T47D (cell line): Measurements from ENCODE around the gene GGN.

ENCODE experiments used
- DNase-seq, 2 experiments: peaks; one replicate each; pipeline versions ENCODE4 v3.0.0 to v3.0.0-alpha.2; 2011 to 2012; ENCODE audit warnings: low read depth in 1 of 2, low spot score in 1 of 2
- JUND ChIP-seq: IDR thresholded peaks from 2 replicates; pipeline ENCODE4 v1.6.1; 2012; ENCODE audit warnings: low read depth
- in situ Hi-C: cut with HindIII; loops from 2 replicates; pipeline ENCODE4 v1.10.0; 2016; ENCODE audit warnings: low sequenced_read_pairs, low pct_unique_long_range_greater_than_20kb

The GGN gene

DNA sequence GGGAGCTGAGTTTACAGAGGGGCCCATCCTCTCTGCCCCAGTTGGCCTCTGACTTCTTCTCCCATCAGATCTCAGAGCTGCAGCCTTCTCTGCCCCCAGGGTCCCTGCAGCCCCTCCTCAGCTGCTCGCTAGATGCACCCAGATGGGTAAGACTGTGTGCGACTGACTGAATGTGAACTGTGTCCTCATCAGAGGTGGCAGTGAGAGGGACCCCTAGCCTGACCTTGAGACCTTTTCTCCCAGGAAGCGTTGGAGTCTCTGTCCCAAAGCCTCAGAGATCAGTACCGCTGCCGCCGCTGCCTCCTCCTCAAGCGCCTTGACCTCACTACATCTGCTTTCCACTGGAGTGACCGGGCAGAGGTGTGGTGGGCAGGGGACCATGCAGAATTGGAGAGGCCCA is 17.4 kb upstream of the GGN start:
- no peak for TF ChIP-seq JUND
- no peak for DNase-seq
- in situ Hi-C loops: no loop called here

- in situ Hi-C loops: no loop called here
- DNase-seq: no peak
- no peak for TF ChIP-seq JUND
These were observed 17.0 kb upstream of the GGN start for GRCh38 chr19:38404858-38405257.

GRCh38 chr19:38402967-38403674 is 15.3 kb upstream of the GGN start, which contains the start of gene FAM98C:
Gene FAM98C, plus strand, starts transcription at chr19:38403093. Its CDS starts 61 bp downstream, at chr19:38403154.
- DNase-seq: peak; percentile 97 to 99
- TF ChIP-seq JUND: no peak
- in situ Hi-C loops: no loop called here

DNA sequence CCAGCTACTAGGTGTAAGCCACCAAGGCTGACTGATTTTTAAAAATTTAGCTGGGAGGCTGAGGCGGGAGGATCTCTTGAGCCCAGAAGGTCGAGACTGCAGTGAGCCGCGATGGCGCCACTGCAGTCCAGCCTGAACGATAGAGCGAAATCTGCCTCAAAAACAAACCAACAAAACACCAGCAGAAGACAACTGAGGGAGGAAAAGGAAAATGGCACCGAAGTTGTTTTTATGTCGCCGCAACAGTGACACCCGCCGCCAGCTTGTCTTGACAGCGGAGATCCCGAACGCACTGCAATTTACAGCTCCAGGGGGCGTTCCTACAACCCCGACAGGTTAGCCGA is 14.8 kb upstream of the GGN start:
- no peak for TF ChIP-seq JUND
- no peak for DNase-seq
- in situ Hi-C loops: no loop called here

DNA sequence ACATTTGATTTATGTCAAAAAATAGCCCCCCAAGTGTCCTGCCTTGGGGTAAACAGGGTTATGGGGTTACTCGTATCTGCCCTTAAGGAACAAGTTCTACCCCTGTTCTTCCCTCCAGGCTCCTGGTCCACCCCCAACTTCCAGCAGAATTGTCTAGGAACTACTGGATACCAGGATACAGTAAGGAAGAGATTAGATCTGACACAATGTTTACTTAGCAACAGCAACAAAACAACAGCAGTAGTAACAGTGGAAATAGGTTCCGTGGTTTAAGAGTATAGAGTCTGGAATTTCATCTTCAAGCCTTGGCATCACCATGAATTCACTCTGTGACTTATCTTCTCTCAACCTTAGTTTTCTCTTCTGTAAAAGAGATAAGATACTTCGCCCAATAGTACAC is 13.3 kb upstream of the GGN start:
- peak in 1 of 2 experiments; percentile 64 for DNase-seq
- in situ Hi-C loops: no loop called here
- TF ChIP-seq JUND: no peak

DNA sequence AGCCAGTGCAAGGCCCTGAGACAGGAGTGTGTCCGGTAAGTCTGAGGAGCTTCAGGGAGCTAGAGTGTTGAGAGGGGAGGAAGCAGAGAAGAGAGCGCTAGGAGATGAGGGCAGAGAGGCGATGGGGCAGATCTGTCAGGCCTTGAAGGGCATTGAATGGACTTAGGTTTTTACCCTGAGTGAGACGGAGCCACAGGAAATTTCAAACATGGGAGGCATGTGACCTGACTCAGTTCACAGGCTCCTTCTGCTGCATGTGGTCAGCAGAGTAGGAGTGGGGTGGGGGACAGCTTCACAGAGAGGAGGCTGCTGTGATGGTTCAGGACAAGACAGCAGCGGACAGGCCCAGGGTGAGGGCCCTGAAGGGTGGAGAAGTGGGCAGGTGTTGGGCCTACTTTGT is 12.5 kb upstream of the GGN start:
- TF ChIP-seq JUND: no peak
- in situ Hi-C loops: no loop called here
- DNase-seq: no peak

DNA sequence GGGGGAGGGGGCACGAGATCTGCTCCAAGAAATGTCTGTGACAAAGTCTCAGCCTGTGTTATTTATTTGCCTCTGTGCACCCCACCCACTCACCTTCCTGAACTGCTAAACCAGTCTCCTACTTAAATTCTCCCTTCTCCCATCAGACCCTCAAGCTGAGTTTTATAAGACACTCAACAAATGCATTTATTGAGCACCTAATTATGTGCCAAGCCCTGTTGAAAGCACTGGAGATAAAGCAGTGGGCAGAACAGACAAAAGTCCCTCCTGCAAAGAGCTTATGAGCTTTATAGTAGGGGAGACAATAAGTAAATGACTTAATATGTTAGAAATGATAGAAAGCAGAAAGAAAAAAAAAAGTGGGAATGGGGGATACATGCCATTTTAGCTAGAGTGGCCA is 11.7 kb upstream of the GGN start:
- in situ Hi-C loops: no loop called here
- no peak for DNase-seq
- TF ChIP-seq JUND: no peak

DNA sequence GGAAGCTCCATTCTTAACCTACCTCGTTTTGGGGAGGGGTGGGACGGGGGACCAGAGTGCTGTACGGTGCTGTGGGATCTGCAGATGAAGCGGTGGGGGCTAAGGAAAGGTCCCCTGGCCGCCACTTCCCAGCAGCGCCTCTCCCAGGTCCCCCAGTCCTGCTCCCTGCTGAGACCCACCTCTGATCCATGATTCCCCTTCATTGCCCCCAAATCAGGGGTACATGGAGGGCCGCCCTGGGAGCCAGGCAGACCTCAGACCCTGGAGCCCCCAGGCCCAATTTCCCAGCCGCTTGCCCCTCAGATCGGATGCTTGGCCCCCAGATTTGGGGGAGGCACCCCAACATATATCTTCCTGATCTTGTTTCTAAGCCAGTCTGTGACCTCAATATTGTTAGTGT is 11.2 kb upstream of the GGN start:
- in situ Hi-C loops: no loop called here
- no peak for DNase-seq
- no peak for TF ChIP-seq JUND

- no peak for DNase-seq
- TF ChIP-seq JUND: no peak
- in situ Hi-C loops: no loop called here
These were observed 7.7 kb upstream of the GGN start for GRCh38 chr19:38395381-38396114.

DNA sequence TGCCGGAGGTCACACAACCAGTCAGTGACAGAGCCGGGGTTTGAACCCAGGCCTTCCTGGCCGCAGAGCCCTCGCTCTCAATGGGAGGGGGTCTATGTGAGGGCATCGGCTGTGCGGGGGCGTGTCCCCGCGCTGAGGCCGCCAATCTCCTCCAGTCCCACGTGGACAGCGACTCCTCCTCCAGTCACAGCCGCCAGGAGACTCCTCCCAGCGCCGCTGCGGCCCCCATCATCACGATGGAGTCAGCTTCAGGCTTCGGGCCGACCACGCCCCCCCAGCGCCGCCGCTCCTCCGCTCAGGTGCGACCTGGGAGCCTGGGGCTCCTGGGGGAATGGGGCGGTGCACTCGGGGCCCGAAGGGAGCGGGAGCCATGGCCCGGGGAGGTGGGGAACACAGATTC is 6.7 kb upstream of the GGN start:
- in situ Hi-C loops: no loop called here
- no peak for TF ChIP-seq JUND
- no peak for DNase-seq

GRCh38 chr19:38392707-38393308 is 5.0 kb upstream of the GGN start:
- in situ Hi-C loops: no loop called here
- no peak for TF ChIP-seq JUND
- no peak for DNase-seq

- no peak for DNase-seq
- in situ Hi-C loops: no loop called here
- no peak for TF ChIP-seq JUND
These were observed 4.2 kb upstream of the GGN start for GRCh38 chr19:38391911-38392464.

DNA sequence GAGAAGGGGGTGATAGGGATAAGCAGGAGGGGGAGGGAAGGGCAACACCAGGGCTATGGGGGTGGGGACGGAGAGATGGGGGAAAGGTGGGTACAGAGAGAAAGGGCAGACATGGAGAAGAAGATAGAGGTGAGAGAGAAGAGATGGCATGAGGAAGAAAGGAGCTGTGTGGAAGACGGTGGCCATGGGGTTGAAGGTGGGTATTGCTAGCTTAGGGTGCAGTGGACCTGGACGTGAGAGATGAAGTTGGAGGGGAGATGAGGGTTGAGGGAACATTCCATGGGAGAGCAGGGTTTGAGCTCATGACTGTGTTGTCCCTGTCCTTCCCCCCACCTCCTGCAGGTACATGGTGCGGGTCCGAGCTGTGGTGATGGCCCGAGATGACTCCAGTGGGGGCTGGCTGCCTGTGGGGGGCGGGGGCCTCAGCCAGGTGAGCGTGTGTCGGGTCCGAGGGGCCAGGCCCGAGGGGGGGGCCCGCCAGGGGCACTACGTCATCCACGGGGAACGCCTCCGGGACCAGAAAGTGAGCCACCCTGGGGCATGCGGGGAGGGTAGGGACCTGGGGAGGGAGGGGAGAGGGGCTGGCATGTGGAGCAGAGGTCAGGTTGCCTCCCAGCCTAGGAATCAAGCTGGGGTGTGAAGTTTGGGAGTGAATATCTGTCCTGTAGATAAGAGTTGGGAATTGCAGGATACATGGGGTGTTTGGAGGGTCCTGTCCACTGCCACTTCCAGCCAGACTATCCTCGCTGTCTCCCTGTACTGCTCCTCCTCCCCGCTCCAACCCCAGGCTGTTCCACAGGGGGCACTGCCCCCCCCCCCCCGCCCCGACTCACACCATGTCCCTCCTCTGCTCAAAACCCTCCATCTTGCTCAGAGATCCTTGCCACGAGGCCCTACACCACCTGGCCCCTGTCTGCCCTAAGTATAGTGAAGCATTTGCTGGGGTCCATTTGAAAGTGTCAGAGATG is 2.4 kb upstream of the GGN start:
- no peak for TF ChIP-seq JUND
- in situ Hi-C loops: no loop called here
- no peak for DNase-seq
